Measurements from ENCODE around the gene ACSM6.

ACSM6 gene

GRCh38 chr10:95214369-95214768 lies 20.3 kb downstream of the ACSM6 start:
- H3K4ac ChIP-seq (ENCODE audit: low read depth, low read length), result no peak overlapping the region
- H3K79me1 ChIP-seq (ENCODE audit: low read length), result no peaks in the 10 kb centered on the region
- no peak overlapping the region for H4K12ac ChIP-seq (ENCODE audit: low read depth, low read length)
- H2BK5ac ChIP-seq (ENCODE audit: low read depth, low read length, poor library complexity), result no peak overlapping the region
- no peak overlapping the region for H2AFZ ChIP-seq (ENCODE audit: insufficient read depth, low read length, poor library complexity)
- H3K4me1 ChIP-seq (ENCODE audit: control insufficient read depth in 1 of 2, insufficient read depth in 2 of 2, low read length in 2 of 2), result no peaks in the 10 kb centered on the region
- H3K23ac ChIP-seq (ENCODE audit: low read length), result no peak overlapping the region
- H3K27me3 ChIP-seq (ENCODE audit: insufficient read depth, low read length), result no peaks in the 10 kb centered on the region
- no peak overlapping the region for H2AK5ac ChIP-seq (ENCODE audit: low read length)
- H4K8ac ChIP-seq (ENCODE audit: low read depth, low read length), result no peak overlapping the region
- no peak overlapping the region for H2BK120ac ChIP-seq (ENCODE audit: insufficient read depth, low read length, poor library complexity)
- peaks cover 0 to 3% of the 10 kb centered on the region in 2 experiments for H3K36me3 ChIP-seq (ENCODE audit: control insufficient read depth in 1 of 2, insufficient read depth in 2 of 2, low read length in 2 of 2)
- H3K18ac ChIP-seq (ENCODE audit: low read length), result no peak overlapping the region
- H3K79me2 ChIP-seq (ENCODE audit: control insufficient read depth, insufficient read depth, low read length, poor library complexity), result no peaks in the 10 kb centered on the region
- H2BK12ac ChIP-seq (ENCODE audit: low read length), result no peak overlapping the region
- no peak for DNase-seq
- H3K4me2 ChIP-seq (ENCODE audit: low read length), result no peak overlapping the region
- no peaks in the 10 kb centered on the region for H3K9me3 ChIP-seq (ENCODE audit: insufficient read depth, low read depth, low read length)
- H3K4me3 ChIP-seq (ENCODE audit: low read depth, low read length), result no peak overlapping the region
- no peak overlapping the region for H3K14ac ChIP-seq (ENCODE audit: low read length)
- WGBS (ENCODE audit: extremely low coverage, insufficient coverage, insufficient read length), result no CpG with 5 or more reads among the region's 2 CpGs
- no peak overlapping the region for H4K91ac ChIP-seq (ENCODE audit: low read depth, low read length)
- H3K9ac ChIP-seq (ENCODE audit: low read length), result no peak overlapping the region
- H3K27ac ChIP-seq (ENCODE audit: low read depth, low read length), result no peak overlapping the region

- H3K27me3 ChIP-seq (ENCODE audit: insufficient read depth, low read length), result no peaks in the 10 kb centered on the region
- no CpG with 5 or more reads among the region's 3 CpGs for WGBS (ENCODE audit: extremely low coverage, insufficient coverage, insufficient read length)
- H4K91ac ChIP-seq (ENCODE audit: low read depth, low read length), result no peak overlapping the region
- H3K9ac ChIP-seq (ENCODE audit: low read length), result no peak overlapping the region
- no peak overlapping the region for H3K4me3 ChIP-seq (ENCODE audit: low read depth, low read length)
- H2BK5ac ChIP-seq (ENCODE audit: low read depth, low read length, poor library complexity), result no peak overlapping the region
- no peaks in the 10 kb centered on the region for H3K79me1 ChIP-seq (ENCODE audit: low read length)
- H4K8ac ChIP-seq (ENCODE audit: low read depth, low read length), result no peak overlapping the region
- no peak overlapping the region for H3K4me2 ChIP-seq (ENCODE audit: low read length)
- no peak overlapping the region for H3K4ac ChIP-seq (ENCODE audit: low read depth, low read length)
- H2BK120ac ChIP-seq (ENCODE audit: insufficient read depth, low read length, poor library complexity), result no peak overlapping the region
- no peak overlapping the region for H3K27ac ChIP-seq (ENCODE audit: low read depth, low read length)
- no peaks in the 10 kb centered on the region for H3K4me1 ChIP-seq (ENCODE audit: control insufficient read depth in 1 of 2, insufficient read depth in 2 of 2, low read length in 2 of 2)
- H2BK12ac ChIP-seq (ENCODE audit: low read length), result no peak overlapping the region
- H2AK5ac ChIP-seq (ENCODE audit: low read length), result no peak overlapping the region
- no peak for DNase-seq
- peaks cover 0 to 3% of the 10 kb centered on the region in 2 experiments for H3K36me3 ChIP-seq (ENCODE audit: control insufficient read depth in 1 of 2, insufficient read depth in 2 of 2, low read length in 2 of 2)
- H3K79me2 ChIP-seq (ENCODE audit: control insufficient read depth, insufficient read depth, low read length, poor library complexity), result no peaks in the 10 kb centered on the region
- no peak overlapping the region for H3K18ac ChIP-seq (ENCODE audit: low read length)
- no peaks in the 10 kb centered on the region for H3K9me3 ChIP-seq (ENCODE audit: insufficient read depth, low read depth, low read length)
- no peak overlapping the region for H4K12ac ChIP-seq (ENCODE audit: low read depth, low read length)
- H3K14ac ChIP-seq (ENCODE audit: low read length), result no peak overlapping the region
- no peak overlapping the region for H2AFZ ChIP-seq (ENCODE audit: insufficient read depth, low read length, poor library complexity)
- peak overlapping the region; percentile 27 for H3K23ac ChIP-seq (ENCODE audit: low read length)
Observed at GRCh38 chr10:95214793-95215192, 20.8 kb downstream of the ACSM6 start.

GRCh38 chr10:95217476-95217875 lies 23.4 kb downstream of the ACSM6 start:
- Histone ChIP-seq H2BK120ac (ENCODE audit: insufficient read depth, low read length, poor library complexity) (no peak overlapping the region), H4K12ac (ENCODE audit: low read depth, low read length) (no peak overlapping the region)

GRCh38 chr10:95220539-95220938 lies 26.5 kb downstream of the ACSM6 start:
- Histone ChIP-seq H2BK12ac (ENCODE audit: low read length) (no peak overlapping the region), H3K4ac (ENCODE audit: low read depth, low read length) (no peak overlapping the region), H4K8ac (ENCODE audit: low read depth, low read length) (no peak overlapping the region), H3K9me3 (ENCODE audit: insufficient read depth, low read depth, low read length) (no peaks in the 10 kb centered on the region), H2BK5ac (ENCODE audit: low read depth, low read length, poor library complexity) (no peak overlapping the region), H3K79me1 (ENCODE audit: low read length) (no peaks in the 10 kb centered on the region), H4K12ac (ENCODE audit: low read depth, low read length) (no peak overlapping the region), H3K9ac (ENCODE audit: low read length) (no peak overlapping the region), H3K36me3 (ENCODE audit: control insufficient read depth in 1 of 2, insufficient read depth in 2 of 2, low read length in 2 of 2) (peaks cover 0 to 3% of the 10 kb centered on the region in 2 experiments), H3K23ac (ENCODE audit: low read length) (no peak overlapping the region), H3K4me2 (ENCODE audit: low read length) (no peak overlapping the region), H3K4me3 (ENCODE audit: low read depth, low read length) (no peak overlapping the region), H3K4me1 (ENCODE audit: control insufficient read depth in 1 of 2, insufficient read depth in 2 of 2, low read length in 2 of 2) (no peaks in the 10 kb centered on the region), H3K79me2 (ENCODE audit: control insufficient read depth, insufficient read depth, low read length, poor library complexity) (no peaks in the 10 kb centered on the region), H3K27ac (ENCODE audit: low read depth, low read length) (no peak overlapping the region), H2BK120ac (ENCODE audit: insufficient read depth, low read length, poor library complexity) (no peak overlapping the region), H4K91ac (ENCODE audit: low read depth, low read length) (no peak overlapping the region), H2AFZ (ENCODE audit: insufficient read depth, low read length, poor library complexity) (no peak overlapping the region), H3K18ac (ENCODE audit: low read length) (no peak overlapping the region), H3K27me3 (ENCODE audit: insufficient read depth, low read length) (no peaks in the 10 kb centered on the region), H3K14ac (ENCODE audit: low read length) (no peak overlapping the region), H2AK5ac (ENCODE audit: low read length) (no peak overlapping the region)
- no CpG with 5 or more reads among the region's 3 CpGs for WGBS (ENCODE audit: extremely low coverage, insufficient coverage, insufficient read length)
- no peak for DNase-seq

More at GRCh38 chr10:95217476-95217875, 23.4 kb downstream of the ACSM6 start:
- Histone ChIP-seq H3K9me3 (ENCODE audit: insufficient read depth, low read depth, low read length) (no peaks in the 10 kb centered on the region), H3K4me3 (ENCODE audit: low read depth, low read length) (no peak overlapping the region), H3K14ac (ENCODE audit: low read length) (no peak overlapping the region), H2BK5ac (ENCODE audit: low read depth, low read length, poor library complexity) (no peak overlapping the region), H3K79me2 (ENCODE audit: control insufficient read depth, insufficient read depth, low read length, poor library complexity) (no peaks in the 10 kb centered on the region), H3K27me3 (ENCODE audit: insufficient read depth, low read length) (no peaks in the 10 kb centered on the region), H3K36me3 (ENCODE audit: control insufficient read depth in 1 of 2, insufficient read depth in 2 of 2, low read length in 2 of 2) (peaks cover 0 to 3% of the 10 kb centered on the region in 2 experiments), H3K79me1 (ENCODE audit: low read length) (no peaks in the 10 kb centered on the region), H3K23ac (ENCODE audit: low read length) (no peak overlapping the region), H3K18ac (ENCODE audit: low read length) (no peak overlapping the region), H2AFZ (ENCODE audit: insufficient read depth, low read length, poor library complexity) (no peak overlapping the region), H4K8ac (ENCODE audit: low read depth, low read length) (no peak overlapping the region), H2AK5ac (ENCODE audit: low read length) (no peak overlapping the region), H3K4me1 (ENCODE audit: control insufficient read depth in 1 of 2, insufficient read depth in 2 of 2, low read length in 2 of 2) (no peaks in the 10 kb centered on the region), H3K4ac (ENCODE audit: low read depth, low read length) (no peak overlapping the region), H4K91ac (ENCODE audit: low read depth, low read length) (no peak overlapping the region), H2BK12ac (ENCODE audit: low read length) (no peak overlapping the region), H3K9ac (ENCODE audit: low read length) (no peak overlapping the region), H3K4me2 (ENCODE audit: low read length) (no peak overlapping the region), H3K27ac (ENCODE audit: low read depth, low read length) (no peak overlapping the region)
- WGBS (ENCODE audit: extremely low coverage, insufficient coverage, insufficient read length), result no CpG with 5 or more reads among the region's 1 CpG
- DNase-seq, result no peak
